KBM-7 (cell line): Measurements from ENCODE around the gene ENOX2.
"Not testable (repeated sequence)": the region's sequence is repeated elsewhere in the genome, so short reads cannot be mapped to it uniquely, and the experiment has no call there.

Experiments used
- DNase-seq: peaks from one replicate; pipeline ENCODE4 v3.0.0-alpha.2; 2015
- in situ Hi-C: fragments of 300-500 bp; cut with MboI; formaldehyde crosslinking; loops from 2 replicates; pipeline ENCODE4 v1.14.3; 2020; ENCODE audit warnings: low sequenced_read_pairs, low pct_unique_long_range_greater_than_20kb, mixed read lengths

Gene ENOX2

DNA sequence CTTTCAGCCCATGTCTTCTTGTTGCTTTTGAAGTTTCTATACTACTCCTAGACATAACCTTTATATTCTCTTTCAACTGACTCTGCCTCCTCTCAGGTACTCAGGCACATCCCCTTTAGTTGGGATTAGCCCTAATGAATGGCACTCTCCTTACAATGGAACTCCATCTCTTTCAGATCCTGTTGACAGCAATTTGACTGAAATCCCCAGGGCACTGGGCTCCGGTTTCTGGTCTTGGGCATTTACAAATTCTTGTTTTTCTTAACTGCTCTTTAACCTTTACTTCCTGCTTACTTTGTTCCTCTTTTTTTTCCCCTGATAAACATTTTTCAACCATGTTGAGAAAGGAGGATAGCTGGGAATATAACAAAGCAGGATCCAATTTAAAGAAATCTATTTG, 68.9 kb downstream of the ENOX2 start:
- DNase-seq = peak; percentile 54
- in situ Hi-C loops = no loop called here

DNA sequence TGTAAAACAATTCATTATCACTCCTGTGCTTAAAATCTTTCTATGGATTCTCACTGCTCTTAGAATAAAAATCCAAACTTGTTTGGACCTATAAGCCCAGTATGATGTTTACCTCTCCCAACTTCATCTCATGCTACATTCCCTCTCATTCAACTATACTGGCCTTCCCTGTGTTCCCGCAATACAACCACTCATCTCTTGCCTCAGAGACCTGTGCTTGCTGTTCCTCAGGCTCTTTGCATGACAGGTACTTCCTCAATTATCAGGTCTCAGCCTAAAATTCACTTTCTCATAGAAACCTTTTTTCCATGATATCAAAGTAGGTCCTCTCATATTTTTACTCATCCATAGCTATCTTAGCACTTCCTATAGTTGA, 71.7 kb downstream of the ENOX2 start:
- in situ Hi-C loops = no loop called here
- DNase-seq = peak; percentile 7

DNA sequence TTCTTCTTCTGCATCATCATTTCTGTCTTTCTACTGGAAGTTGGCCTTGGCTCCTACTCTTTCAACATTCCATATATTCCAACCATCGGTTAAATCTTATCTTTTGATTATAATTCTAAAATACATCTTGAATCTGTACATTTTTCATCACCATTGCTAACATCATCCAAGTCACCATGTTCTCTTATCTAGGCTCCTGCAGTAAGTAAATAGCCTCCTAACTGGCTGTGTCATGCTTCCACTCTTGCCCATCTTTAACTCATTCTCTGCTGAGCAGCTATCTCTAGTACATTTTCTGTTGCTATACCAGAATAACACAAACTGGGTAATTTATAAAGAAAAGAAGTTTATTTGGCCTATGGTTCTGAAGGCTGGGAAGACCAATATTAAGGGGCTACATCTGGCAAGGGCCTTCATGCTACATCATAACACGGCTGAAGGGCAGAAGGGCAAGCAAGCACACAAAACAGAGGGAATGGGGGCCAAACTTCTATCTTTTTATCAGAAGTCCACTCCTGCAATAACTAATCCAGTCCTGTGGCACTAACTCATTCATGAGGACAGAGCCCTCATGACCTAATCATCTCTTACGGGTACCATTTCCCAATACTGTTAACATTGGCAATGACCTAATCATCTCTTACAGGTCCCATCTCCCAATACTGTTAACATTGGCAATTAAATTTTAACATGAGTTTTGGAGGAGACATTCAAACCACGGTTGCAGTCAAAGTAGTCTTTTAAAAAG, 72.2 kb downstream of the ENOX2 start:
- DNase-seq = no peak
- in situ Hi-C loops = no loop called here

DNA sequence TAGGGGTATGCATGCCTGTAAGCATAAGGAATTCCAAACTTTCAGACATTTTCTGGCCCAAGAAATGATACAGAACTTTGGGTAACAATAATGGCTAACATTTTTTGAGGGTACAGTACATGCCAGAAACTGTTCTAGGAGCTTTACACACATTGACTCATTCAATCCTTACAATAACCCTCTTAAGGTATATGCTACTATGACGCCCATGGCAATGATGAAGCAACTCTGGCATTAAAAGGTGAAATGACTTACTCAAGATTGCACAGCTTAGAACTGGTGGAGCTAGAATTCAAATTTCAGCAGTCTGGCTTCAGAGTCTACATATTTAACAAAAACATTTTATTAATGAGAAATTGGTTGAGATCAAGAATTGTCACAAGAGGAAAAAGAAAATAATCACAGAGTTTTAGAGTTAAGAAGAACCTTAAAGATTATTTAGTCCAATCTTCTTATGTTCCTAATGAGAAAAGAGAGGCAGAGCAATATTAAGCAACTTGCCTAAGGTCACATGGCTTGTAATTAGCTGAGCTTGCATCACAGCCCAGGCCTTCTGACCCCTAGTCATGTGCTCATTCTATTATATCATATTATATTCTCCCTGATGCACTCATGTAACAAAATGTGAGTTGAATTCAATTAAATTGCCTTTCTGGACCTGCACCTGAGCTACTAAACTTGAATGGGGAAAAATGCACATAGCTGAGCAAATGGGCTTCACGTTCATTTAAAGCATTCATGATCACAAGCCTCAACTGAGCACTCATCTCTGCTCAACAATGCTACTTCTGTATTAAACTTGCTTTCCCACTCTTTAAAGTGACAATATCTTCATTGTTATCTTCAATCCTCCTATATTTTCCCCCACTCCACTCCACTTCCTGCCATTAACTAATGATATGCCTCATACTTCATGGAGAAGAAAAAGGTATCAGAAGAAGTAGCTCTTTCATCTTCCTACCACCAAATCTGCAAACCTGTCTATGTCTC, 73.2 kb downstream of the ENOX2 start:
- in situ Hi-C loops = no loop called here
- DNase-seq = no peak

DNA sequence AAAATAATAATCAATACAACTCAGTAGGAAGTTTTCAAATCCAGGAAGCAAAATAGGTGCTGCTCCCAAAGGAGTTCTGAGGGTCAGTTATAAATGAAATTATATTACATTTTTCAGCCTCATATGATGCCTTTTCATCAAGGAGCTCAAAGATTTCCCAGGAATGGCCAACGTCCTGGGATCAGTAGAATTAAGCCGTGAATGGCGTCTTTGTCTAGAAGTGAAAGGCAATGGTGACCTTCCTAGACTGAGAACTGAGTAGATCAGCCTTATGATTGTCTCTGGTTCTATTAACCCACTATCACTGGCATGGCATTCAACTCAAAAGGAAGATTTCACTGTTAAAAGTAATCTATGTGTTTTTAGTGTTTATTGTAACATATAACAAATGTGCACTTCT, 74.4 kb downstream of the ENOX2 start:
- in situ Hi-C loops = no loop called here
- DNase-seq = no peak

DNA sequence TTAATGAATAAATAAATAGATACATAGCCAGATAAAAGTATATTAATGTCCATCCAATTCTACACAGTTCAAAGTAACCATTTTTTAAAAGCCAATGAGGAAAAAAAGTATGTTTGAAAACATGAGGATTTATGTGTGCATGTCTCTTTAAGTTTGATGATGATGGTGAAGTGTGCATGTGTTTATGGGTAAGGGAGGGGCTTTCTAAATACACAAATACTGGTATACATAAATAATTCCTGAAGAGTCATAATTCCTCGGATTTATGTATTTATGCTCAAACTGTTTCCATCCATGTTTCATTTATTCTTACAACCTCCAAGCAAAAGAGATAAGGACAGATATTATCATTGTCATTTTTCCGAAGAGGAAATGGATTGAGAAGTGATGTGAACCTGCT, 75.4 kb downstream of the ENOX2 start:
- DNase-seq = no peak
- in situ Hi-C loops = no loop called here

DNA sequence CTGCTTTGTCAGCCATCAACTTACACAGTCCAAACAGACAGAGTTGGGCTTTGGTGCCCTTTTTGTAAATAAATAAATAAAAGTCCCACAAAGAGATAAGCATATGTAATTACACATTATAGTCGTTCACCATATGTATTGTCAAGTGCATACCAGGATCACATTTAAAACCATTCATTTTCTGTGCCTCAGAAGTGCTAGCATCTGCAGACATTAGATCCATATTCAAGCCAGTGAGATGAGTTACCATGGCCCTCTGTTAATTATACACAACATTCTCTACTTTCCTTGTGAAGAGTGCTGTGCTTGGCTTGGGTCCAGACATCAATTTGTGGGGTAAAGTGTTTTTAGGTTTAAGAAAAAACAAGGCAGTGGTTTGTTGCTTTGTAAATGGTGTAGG, 76.8 kb downstream of the ENOX2 start:
- in situ Hi-C loops = no loop called here
- no peak for DNase-seq

DNA sequence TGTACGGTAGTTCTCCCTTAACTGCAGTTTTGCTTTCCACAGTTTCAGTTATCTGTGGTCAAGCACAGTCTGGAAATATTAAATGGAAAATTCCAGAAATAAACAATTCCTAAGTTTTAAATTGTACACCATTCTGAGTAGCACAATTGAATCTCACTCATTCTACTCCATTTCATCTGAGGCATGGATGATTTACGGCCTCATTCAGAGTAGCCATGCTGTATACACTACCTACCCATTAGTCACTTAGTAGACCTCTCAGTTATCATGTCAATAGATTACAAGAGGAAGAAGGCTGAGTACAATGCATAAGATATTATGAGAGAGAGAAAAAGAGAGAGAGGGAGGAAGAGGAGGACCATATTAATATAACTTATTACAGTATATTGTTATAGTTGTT, 77.5 kb downstream of the ENOX2 start:
- DNase-seq = no peak
- in situ Hi-C loops = no loop called here

DNA sequence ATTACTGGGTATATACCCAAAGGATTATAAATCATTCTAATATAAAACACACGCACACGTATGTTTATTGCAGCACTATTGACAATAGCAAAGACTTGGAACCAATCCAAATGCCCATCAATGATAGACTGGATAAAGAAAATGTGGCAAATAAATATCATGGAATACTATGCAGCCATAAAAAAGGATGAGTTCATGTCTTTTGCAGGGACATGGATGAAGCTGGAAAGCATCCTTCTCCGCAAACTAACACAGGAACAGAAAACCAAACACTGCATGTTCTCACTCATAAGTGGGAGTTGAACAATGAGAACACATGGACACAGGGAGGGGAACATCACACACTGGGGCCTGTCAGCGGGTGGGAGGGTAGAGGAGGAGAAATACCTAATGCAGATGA, 83.6 kb downstream of the ENOX2 start:
- in situ Hi-C loops, DNase-seq: not testable (repeated sequence)

DNA sequence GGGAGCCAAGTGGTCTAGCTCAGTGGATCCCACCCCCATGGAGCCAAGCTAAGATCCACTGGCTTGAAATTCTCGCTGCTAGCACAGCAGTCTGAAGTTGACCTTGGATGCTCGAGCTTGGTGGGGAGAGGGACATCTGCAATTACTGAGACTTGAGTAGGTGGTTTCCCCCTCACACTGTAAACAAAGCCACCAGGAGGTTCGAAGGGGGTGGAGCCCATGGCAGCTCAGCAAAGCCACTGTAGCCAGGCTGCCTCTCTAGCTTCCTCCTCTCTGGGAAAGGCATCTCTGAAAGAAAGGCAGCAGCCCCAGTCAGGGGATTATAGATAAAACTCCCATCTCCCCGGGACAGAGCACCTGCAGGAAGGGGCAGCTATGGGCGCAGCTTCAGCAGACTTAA, 89.1 kb downstream of the ENOX2 start:
- DNase-seq, in situ Hi-C loops: not testable (repeated sequence)

DNA sequence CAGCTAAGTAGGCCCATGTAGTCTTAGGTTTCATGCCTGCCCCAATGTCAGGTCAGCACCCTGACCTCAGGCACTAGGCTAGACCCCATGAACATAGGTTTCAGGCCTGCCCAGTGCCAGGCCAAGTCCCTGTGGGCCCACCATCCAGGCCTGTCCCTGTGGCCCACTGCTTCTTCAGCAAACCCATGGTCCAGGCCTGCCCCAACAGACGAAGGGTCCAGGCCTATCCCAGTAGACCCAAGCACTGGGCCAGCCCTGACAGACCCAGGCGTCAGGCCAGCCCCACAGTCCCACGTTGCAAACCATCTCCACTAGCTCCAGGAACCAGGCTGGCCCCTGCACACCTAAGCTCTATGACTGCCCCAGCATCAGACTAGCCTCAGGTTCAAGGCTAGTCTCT, 92.4 kb downstream of the ENOX2 start:
- in situ Hi-C loops = no loop called here
- no peak for DNase-seq

DNA sequence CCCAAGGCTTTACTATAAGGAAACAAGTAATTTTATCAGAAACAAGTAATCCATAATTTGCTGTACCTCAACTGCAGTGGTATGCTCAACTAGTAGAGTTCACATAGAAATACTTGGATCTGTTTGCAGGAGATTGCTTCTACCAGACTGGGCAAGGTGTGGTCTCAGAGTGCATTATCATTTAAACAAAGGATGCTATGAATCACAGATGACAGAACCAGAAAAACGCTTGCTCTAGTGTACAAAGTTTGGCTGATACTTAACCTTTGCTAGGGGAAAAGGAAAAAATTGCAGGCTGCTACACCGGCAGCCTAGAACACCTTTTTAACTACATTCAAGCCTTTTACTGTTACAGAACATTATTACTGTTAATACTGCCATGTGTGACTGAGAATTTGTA, 97.1 kb downstream of the ENOX2 start:
- no peak for DNase-seq
- in situ Hi-C loops = no loop called here

DNA sequence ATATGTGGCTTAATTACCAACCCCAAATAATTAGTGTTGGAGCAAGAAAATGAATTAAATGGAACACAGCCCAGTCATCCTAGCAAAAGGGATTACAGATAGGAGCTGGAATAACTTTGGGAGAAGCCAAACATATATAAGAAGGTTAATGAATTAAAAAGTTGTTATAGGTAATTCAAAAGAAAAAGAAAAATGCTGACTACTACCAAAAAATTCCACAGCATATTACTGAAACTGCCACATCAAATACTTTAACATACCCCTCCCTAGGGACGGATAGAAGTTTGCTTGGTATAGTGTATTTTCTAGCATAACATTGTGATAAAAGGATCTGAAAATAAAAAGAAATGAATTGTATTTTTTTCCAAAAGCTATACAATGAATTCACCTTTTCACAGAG, 99.5 kb downstream of the ENOX2 start:
- DNase-seq = no peak
- in situ Hi-C loops = no loop called here

DNA sequence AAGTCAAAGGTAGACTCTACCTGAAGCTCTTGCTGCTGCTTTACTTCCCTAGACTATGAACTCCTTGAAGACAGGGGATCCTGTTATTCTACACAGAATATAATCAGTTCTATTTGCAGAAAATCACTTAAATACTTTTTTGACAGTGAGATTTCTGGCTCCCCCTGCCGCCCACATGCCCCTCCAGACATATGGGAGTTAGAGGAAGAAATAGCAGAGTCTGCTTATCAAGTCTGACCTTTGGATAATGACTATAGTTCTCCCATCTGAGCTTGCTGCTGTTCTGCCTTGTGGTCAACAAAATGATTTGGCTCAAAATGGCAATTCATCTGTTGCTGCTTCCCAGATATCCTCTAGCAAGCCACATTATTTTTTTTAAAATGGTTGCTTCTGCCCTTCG, 101.1 kb downstream of the ENOX2 start:
- DNase-seq = no peak

DNA sequence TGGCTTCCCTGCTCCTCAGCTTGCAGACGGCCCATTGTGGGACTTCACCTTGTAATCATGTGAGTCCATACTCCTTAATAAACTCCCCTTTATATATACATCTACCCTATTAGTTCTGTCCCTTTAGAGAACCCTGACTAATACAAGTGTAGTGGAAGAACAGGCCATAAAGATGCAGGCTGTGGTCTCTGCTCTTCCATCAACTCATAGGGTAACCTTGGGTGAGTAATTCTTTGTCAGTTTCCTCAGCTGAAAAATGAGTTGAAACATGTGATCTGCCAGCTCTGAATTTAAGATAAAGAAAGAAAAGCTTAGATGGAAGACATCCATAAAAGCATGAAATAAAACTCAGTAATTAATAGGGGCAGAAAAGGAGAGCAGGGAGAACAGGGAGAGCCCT, 103.6 kb downstream of the ENOX2 start:
- in situ Hi-C loops = no loop called here
- no peak for DNase-seq

More for the DNA sequence above, 101.1 kb downstream of the ENOX2 start:
- in situ Hi-C loops = no loop called here

DNA sequence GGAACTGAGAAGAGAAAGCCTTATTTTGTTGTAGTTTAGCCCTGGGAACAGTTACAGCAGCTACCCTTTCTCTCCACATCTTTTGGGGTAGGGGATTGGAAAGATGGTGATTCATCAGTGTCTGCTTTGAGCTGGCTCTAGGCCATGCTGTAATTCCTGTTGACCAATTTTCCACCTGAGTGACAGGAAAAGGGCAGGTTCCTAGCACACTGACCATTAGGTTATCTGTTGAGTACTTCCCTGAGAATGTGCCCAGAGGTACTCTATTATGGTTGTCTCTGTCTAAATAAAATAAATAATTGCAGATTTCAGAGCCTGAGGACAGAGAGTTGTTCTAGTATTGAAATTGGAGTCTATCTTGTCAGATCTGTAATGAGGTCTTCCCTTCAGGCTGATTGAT, 109.0 kb downstream of the ENOX2 start:
- in situ Hi-C loops = no loop called here
- DNase-seq = no peak

DNA sequence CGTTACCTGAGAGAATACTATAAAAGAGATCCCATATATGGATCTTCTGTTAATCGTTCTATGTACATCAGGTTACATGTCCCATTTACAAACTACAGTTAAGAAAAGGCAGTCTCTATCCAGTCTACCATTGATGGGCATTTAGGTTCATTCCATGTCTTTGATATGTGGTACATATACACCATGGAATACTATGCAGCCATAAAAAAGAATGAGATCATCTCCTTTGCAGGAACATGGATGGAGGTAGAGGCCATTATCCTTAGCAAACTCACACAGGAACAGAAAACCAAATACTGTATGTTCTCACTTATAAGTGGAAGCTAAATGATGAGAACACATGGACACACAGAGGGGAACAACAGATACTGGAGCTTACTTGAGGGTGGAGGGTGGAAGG, 111.1 kb downstream of the ENOX2 start:
- DNase-seq, in situ Hi-C loops: not testable (repeated sequence)

DNA sequence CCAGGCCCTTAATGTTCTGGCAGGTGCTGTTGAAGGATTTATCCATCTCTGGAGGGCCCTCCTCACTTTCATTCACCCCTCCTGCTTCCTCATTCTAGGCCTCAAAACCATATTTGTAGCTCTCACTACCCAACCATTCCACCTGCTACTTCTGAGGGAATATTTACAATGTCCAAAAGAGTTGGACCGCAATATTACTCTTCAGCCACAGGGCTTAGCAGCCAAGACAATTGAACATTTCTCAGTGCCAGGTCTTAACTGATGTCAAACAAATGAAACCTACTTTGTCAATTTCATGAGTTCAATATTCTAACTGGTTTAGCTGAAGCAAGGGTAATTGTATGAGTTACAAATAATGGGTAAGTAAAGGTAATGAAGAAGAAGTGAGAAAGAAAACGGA, 113.2 kb downstream of the ENOX2 start:
- DNase-seq = no peak
- in situ Hi-C loops = no loop called here

DNA sequence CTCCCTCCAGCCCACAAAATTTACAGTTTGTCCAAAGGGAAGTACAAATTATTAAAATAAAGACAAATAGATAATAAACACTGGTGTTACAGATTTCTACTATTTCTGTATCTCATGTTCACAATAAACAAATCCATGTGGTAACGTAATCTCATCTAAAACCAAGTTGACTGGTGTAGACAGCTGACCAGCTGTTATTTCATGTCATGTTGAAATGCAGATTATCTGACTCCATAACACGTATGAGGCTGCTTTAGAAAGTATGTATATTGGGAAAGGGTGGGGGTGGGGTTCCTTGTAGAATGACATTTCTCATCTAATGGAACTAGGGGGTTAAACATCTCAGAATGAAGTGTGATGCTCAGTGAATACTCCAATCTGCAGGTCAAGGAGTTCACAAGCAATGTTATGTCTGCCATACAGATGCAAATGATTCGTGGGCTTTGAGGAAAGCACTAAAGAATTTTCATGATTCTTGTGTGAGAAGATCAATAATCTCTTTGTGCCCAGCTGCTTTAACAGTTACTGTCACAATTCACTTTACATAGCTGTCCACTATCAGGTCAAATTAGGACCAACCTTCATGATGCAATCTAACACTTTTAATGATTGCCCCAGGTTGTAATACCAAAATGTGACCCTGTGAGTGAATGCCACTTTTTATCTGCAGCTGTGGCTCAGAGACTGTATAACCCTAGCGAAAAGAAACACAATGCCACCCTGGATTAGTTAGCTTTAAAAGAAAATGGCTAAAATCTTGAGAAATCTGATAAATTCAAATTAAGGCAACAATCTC, 114.0 kb downstream of the ENOX2 start:
- DNase-seq = no peak
- in situ Hi-C loops = no loop called here

DNA sequence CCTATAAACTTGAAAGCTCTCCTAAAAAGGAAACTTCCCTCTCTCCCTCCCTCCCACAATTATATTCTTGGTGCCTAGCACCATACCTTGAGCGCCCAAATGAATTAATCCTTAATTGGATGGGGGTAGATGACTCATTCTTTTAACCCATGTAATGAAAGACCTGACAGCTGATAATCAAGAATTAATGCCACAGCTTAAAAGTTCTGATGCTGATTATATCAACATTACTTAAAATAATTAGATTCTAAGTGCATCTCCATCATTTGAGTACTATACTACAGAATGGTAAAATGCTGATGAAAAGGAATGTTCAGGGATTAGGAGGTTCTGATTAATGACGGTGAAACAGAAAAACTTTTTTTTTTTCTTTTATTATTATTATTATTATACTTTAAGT, 117.0 kb downstream of the ENOX2 start:
- DNase-seq = no peak
- in situ Hi-C loops = no loop called here
